Adrenal gland (tissue), 12 donors: ENCODE results near the gene ACVRL1. TPM values are rescaled to one million over a fixed set of nuclear protein-coding genes. Genes with fewer than 3 reads are reported as not detected.

Experiments
- DNase-seq, 7 donors: peaks; one replicate each; pipeline ENCODE4 v3.0.0-alpha.2; 2019 to 2020
- H3K27ac ChIP-seq, 5 donors: fragments of 200-600 bp; sonication (generic) in 4 of 5; 1 replicate in 3 of 5; 2 replicates in 2 of 5; pipeline versions ENCODE4 v1.5.1 to v1.8.0; 2016 to 2020; ENCODE audit warnings: mild to moderate bottlenecking in 1 of 5
- H3K27me3 ChIP-seq: fragments of 200-600 bp; 2 replicates; pipeline ENCODE4 v1.8.0; 2021
- H3K36me3 ChIP-seq, 2 donors: fragments of 200-600 bp; replicated peaks in 1 of 2; 1 replicate in 1 of 2; 2 replicates in 1 of 2; pipeline versions ENCODE4 v1.5.1 to v1.8.0; 2018 to 2022
- H3K4me1 ChIP-seq, 2 donors: fragments of 200-600 bp; replicated peaks in 1 of 2; 1 replicate in 1 of 2; 2 replicates in 1 of 2; pipeline versions ENCODE4 v1.5.1 to v1.8.0; 2018 to 2021
- H3K4me3 ChIP-seq, 4 donors: fragments of 200-600 bp; sonication (generic) in 3 of 4; one replicate each; pipeline ENCODE4 v1.5.1; 2016 to 2018
- H3K9me3 ChIP-seq, 3 donors: fragments of 200-600 bp; sonication (generic) in 1 of 3; replicated peaks in 1 of 3; 1 replicate in 2 of 3; 2 replicates in 1 of 3; pipeline versions ENCODE4 v1.5.1 to v1.8.0; 2016 to 2021
- POLR2A ChIP-seq, 2 donors: fragments of 450-650 bp; IDR thresholded peaks; one replicate each; pipeline ENCODE4 v1.6.1; 2017; ENCODE audit warnings: antibody characterized with exemption in 2 of 2, mild to moderate bottlenecking in 2 of 2, moderate library complexity in 1 of 2
- WGBS, 4 donors: extraction: QIAGEN DNeasy Blood & Tissue Kit in 2 of 4; methylation state at CpG; one replicate each; pipeline versions ENCODE4 v1.1.5 to v1.1.7; 2013 to 2017; 5-methylcytosine and 5-hydroxymethylcytosine counted together
- intact Hi-C, 2 donors: fragments of 100-400 bp; cut with DNase I; formaldehyde crosslinking; loops; one replicate each; pipeline versions ENCODE4 v1.14.1 to v1.15.0; 2022 to 2023
- polyA plus RNA-seq, 3 donors: library from polyadenylated mRNA; stranded (reverse); fragments of 200-250 nt in 2 of 3; fragments of 350-450 nt in 1 of 3; fragmentation: Illumina TruSeq in 1 of 3; extraction: RNeasy Lipid Tissue Mini Kit (QIAGEN cat#74804) in 1 of 3; gene quantifications; one replicate each; pipeline ENCODE4 v1.2.3, GENCODE V29; 2013 to 2014
- total RNA-seq, 9 donors: library from RNA; depleted of rRNA in 4 of 9; stranded (reverse); fragments of >200 nt in 4 of 9; fragments of 120-200 nt in 1 of 9; fragmentation: NEBNext Ultra II Directional in 1 of 9; extraction: Animal tissue kit (Norgen Biotek cat#: 25700) in 1 of 9; gene quantifications; one replicate each; pipeline versions ENCODE4 v1.1.0 to v1.2.4, GENCODE V29; 2013 to 2023
- TF ChIP-seq, protein P1 (sequence below), 6 experiments: fragments of 450-650 bp in 4 of 6; fragments of 200-600 bp in 2 of 6; sonication (generic) in 1 of 6; IDR thresholded peaks; 1 replicate in 5 of 6; 2 replicates in 1 of 6; pipeline versions ENCODE4 v1.5.1 to v1.8.0; 2016 to 2021; ENCODE audit warnings: antibody characterized with exemption in 6 of 6, mild to moderate bottlenecking in 2 of 6, moderate library complexity in 1 of 6
- donor health status: healthy with polysubstance abuse.
- donor health status: Bipolar disorder and iron deficiency.
- donor health status: DM: yes; HTN: yes; CAD: no.
- donor health status: DM: no; HTN: no; CAD: no.
- donor health status: DM: no; HTN: no; CAD: no.
- donor health status: DM: yes; HTN: yes; CAD: no.

The ACVRL1 gene
- total and polyA plus RNA-seq, 12 donors = 7.8 to 117 (median 43.7) TPM

GRCh38 chr12:51865757-51866270, 41.5 kb upstream of the ACVRL1 start:
- intact Hi-C loops = no loop called here
- H3K27me3 ChIP-seq = peaks cover 12% of the 10 kb centered on the region
- no peak overlapping the region for H3K4me3 ChIP-seq
- peaks cover 6 to 15% of the 10 kb centered on the region in 2 donors for H3K4me1 ChIP-seq
- H3K36me3 ChIP-seq = no peaks in the 10 kb centered on the region
- no peak for DNase-seq
- H3K27ac ChIP-seq = no peak overlapping the region
- TF ChIP-seq POLR2A (IDR thresholded peaks at IDR 0.05) = no peak
- TF ChIP-seq, protein P1, sequence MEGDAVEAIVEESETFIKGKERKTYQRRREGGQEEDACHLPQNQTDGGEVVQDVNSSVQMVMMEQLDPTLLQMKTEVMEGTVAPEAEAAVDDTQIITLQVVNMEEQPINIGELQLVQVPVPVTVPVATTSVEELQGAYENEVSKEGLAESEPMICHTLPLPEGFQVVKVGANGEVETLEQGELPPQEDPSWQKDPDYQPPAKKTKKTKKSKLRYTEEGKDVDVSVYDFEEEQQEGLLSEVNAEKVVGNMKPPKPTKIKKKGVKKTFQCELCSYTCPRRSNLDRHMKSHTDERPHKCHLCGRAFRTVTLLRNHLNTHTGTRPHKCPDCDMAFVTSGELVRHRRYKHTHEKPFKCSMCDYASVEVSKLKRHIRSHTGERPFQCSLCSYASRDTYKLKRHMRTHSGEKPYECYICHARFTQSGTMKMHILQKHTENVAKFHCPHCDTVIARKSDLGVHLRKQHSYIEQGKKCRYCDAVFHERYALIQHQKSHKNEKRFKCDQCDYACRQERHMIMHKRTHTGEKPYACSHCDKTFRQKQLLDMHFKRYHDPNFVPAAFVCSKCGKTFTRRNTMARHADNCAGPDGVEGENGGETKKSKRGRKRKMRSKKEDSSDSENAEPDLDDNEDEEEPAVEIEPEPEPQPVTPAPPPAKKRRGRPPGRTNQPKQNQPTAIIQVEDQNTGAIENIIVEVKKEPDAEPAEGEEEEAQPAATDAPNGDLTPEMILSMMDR (IDR thresholded peaks at IDR 0.05) = no peak
- H3K9me3 ChIP-seq = no peaks in the 10 kb centered on the region
- 79 to 91% (median 89%) methylated on average over 2 to 7 of the region's 7 CpGs for WGBS, 4 donors

DNA sequence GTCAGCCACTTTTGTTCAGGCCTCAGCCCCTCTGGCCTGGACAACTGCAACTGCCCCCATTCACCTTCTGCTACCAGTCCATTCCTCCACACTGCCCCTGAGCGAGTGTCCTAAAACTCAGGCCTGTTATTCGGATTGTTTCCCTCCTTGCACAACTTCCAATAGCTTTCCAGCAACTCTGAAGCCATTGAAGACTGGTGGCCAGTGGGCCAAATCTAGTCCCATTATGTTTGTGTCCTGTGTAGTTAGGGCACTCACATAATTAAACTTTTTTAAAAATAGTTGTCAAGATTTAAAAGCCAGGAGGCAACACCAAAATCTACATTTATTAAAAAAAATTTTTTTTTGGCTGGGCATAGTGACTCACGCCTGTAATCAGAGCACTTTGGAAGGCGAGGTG, 41.0 kb upstream of the ACVRL1 start:
- WGBS, 4 donors = 85 to 93% (median 90%) methylated on average over 4 of the region's 4 CpGs
- no peak for DNase-seq
- no peak overlapping the region for H3K27ac ChIP-seq
- intact Hi-C loops = no loop called here
- no peak overlapping the region for H3K4me3 ChIP-seq
- peaks cover 6 to 15% of the 10 kb centered on the region in 2 donors for H3K4me1 ChIP-seq
- no peak for TF ChIP-seq POLR2A (IDR thresholded peaks at IDR 0.05)
- TF ChIP-seq, protein P1 (IDR thresholded peaks at IDR 0.05) = no peak
- H3K36me3 ChIP-seq = no peaks in the 10 kb centered on the region
- H3K9me3 ChIP-seq = no peaks in the 10 kb centered on the region
- peaks cover 12% of the 10 kb centered on the region for H3K27me3 ChIP-seq

GRCh38 chr12:51866762-51867161, 40.5 kb upstream of the ACVRL1 start:
- no peak overlapping the region for H3K27ac ChIP-seq
- intact Hi-C loops = no loop called here
- peaks cover 12% of the 10 kb centered on the region for H3K27me3 ChIP-seq
- no peak overlapping the region for H3K4me3 ChIP-seq
- WGBS, 4 donors = 89 to 98% (median 93%) methylated on average over 8 of the region's 8 CpGs
- H3K4me1 ChIP-seq = peaks cover 6 to 15% of the 10 kb centered on the region in 2 donors
- H3K36me3 ChIP-seq = no peaks in the 10 kb centered on the region
- H3K9me3 ChIP-seq = no peaks in the 10 kb centered on the region
- TF ChIP-seq, protein P1 (IDR thresholded peaks at IDR 0.05) = no peak
- no peak for TF ChIP-seq POLR2A (IDR thresholded peaks at IDR 0.05)
- no peak for DNase-seq

DNA sequence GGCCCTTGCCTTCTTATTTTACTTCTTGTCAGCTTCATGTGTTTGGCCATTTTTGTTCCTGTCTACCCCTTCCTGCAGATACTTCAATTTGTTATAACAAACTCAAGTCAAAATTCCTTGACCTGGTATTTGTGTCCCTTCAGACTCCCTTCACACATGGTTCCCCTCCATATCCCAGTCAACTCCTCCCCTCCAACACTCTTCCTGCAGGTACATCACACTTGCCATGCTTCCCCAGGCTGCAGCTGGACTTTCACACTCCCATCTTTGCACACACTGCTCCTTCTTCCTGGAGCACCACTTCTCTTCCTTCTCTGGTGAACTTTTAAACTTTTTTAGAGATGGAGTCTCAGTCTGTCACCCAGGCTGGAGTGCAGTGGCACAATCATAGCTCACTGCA, 39.9 kb upstream of the ACVRL1 start:
- Histone ChIP-seq H3K4me3 (no peak overlapping the region), H3K27ac (no peak overlapping the region), H3K27me3 (peaks cover 12% of the 10 kb centered on the region), H3K4me1 (peaks cover 6 to 15% of the 10 kb centered on the region in 2 donors), H3K36me3 (no peaks in the 10 kb centered on the region), H3K9me3 (no peaks in the 10 kb centered on the region)
- no peak for DNase-seq
- TF ChIP-seq POLR2A (IDR thresholded peaks at IDR 0.05) = no peak
- TF ChIP-seq, protein P1 (IDR thresholded peaks at IDR 0.05) = no peak
- intact Hi-C loops = no loop called here
